NB4 (cell line): Measurements from ENCODE around the gene LAS1L.

Experiments used
- POLR2A ChIP-seq: IDR thresholded peaks from 2 replicates; pipeline ENCODE4 v1.6.1; 2011; ENCODE audit warnings: mild to moderate bottlenecking; ENCODE audit not compliant: insufficient read length; ENCODE audit errors: extremely low read depth
- TF ChIP-seq, protein P1 (sequence below): IDR thresholded peaks from one replicate; pipeline ENCODE4 v1.5.1; 2012; ENCODE audit warnings: low read depth, low read length

DNA sequence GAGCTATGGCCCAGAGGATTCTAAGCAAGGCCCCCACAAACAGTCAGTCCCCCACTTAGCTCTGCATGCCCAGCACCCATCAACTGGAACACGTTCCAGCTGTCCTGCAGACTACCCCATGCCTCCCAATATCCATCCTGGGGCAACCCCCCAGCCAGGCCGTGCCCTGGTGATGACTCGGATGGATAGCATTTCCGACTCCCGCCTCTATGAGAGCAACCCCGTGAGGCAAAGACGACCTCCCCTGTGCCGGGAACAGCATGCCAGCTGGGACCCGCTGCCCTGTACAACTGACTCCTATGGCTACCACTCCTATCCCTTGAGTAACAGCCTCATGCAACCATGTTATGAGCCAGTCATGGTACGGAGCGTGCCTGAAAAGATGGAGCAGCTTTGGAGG is 32.0 kb downstream of the LAS1L start:
- TF ChIP-seq, protein P1, sequence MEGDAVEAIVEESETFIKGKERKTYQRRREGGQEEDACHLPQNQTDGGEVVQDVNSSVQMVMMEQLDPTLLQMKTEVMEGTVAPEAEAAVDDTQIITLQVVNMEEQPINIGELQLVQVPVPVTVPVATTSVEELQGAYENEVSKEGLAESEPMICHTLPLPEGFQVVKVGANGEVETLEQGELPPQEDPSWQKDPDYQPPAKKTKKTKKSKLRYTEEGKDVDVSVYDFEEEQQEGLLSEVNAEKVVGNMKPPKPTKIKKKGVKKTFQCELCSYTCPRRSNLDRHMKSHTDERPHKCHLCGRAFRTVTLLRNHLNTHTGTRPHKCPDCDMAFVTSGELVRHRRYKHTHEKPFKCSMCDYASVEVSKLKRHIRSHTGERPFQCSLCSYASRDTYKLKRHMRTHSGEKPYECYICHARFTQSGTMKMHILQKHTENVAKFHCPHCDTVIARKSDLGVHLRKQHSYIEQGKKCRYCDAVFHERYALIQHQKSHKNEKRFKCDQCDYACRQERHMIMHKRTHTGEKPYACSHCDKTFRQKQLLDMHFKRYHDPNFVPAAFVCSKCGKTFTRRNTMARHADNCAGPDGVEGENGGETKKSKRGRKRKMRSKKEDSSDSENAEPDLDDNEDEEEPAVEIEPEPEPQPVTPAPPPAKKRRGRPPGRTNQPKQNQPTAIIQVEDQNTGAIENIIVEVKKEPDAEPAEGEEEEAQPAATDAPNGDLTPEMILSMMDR = no peak
- no peak for TF ChIP-seq POLR2A
